H1 (cell line): ENCODE results near the gene CNRIP1. TPM values are rescaled to one million over a fixed set of nuclear protein-coding genes. Genes with fewer than 3 reads are reported as not detected.

Source experiments
- CTCF ChIA-PET: fragments of 300-600 bp; sonication (Branson Sonifier 250); formaldehyde crosslinking; loops from one replicate; lab custom pipeline; 2021; ENCODE audit not compliant: partially characterized antibody; lab: Charles Lee
- POLR2A ChIA-PET: fragments of 300-600 bp; sonication (Branson Sonifier 250); formaldehyde crosslinking; loops from one replicate; lab custom pipeline; 2021; ENCODE audit warnings: inconsistent platforms; ENCODE audit not compliant: partially characterized antibody; lab: Charles Lee
- DNase-seq, 2 experiments: peaks; one replicate each; pipeline versions ENCODE4 v3.0.0 to v3.0.0-alpha.2; 2010 to 2022; ENCODE audit warnings: low spot score in 2 of 2, low read depth in 1 of 2, mixed read lengths in 1 of 2
- FAIRE-seq: peaks from 2 replicates; lab custom pipeline; 2011; peaks lifted over from hg19 to GRCh38; lab: Jason Lieb, UNC
- H2AFZ ChIP-seq: 2 replicates; pipeline ENCODE4 v1.8.1; 2012; ENCODE audit warnings: low read length, inconsistent platforms
- H2AK5ac ChIP-seq: 2 replicates; pipeline ENCODE4 v1.6.1; 2013; ENCODE audit warnings: low read depth, low read length
- H2BK120ac ChIP-seq: replicated peaks from 2 replicates; pipeline ENCODE3; 2013; ENCODE audit warnings: low read depth, low read length, inconsistent platforms
- H2BK12ac ChIP-seq: 2 replicates; pipeline ENCODE4 v1.6.1; 2013; ENCODE audit warnings: low read depth, low read length
- H2BK15ac ChIP-seq: 2 replicates; pipeline ENCODE4 v1.6.1; 2013; ENCODE audit warnings: low read length
- H2BK20ac ChIP-seq: 2 replicates; pipeline ENCODE4 v1.6.1; 2013; ENCODE audit warnings: low read length
- H2BK5ac ChIP-seq: 2 replicates; pipeline ENCODE4 v1.6.1; 2013; ENCODE audit warnings: low read depth, low read length
- H3K14ac ChIP-seq: 2 replicates; pipeline ENCODE4 v1.6.1; 2013; ENCODE audit warnings: inconsistent platforms; ENCODE audit not compliant: insufficient read length
- H3K18ac ChIP-seq: 2 replicates; pipeline ENCODE4 v1.6.1; 2013; ENCODE audit warnings: low read length; ENCODE audit errors: extremely low read depth
- H3K23ac ChIP-seq: 2 replicates; pipeline ENCODE4 v1.6.1; 2013; ENCODE audit warnings: inconsistent platforms; ENCODE audit not compliant: insufficient read length
- H3K23me2 ChIP-seq: 2 replicates; pipeline ENCODE4 v1.6.1; 2013; ENCODE audit warnings: low read depth, low read length
- H3K27ac ChIP-seq: 2 replicates; pipeline ENCODE4 v1.6.1; 2011; ENCODE audit warnings: low read depth, low read length, inconsistent platforms
- H3K27me3 ChIP-seq, 4 experiments: replicated peaks in 1 of 4; 1 replicate in 1 of 4; 2 replicates in 3 of 4; pipeline versions ENCODE4 v1.6.1 to v1.8.1; 2011 to 2013; ENCODE audit warnings: low read length in 3 of 4, mild to moderate bottlenecking in 3 of 4, inconsistent platforms in 2 of 4, mixed read lengths in 2 of 4, moderate library complexity in 1 of 4; ENCODE audit not compliant: control insufficient read depth in 3 of 4, insufficient read depth in 3 of 4; ENCODE audit errors: extremely low read depth in 1 of 4
- H3K36me3 ChIP-seq, 4 experiments: 2 replicates each; pipeline versions ENCODE4 v1.6.1 to v1.8.1; 2011 to 2013; ENCODE audit warnings: mild to moderate bottlenecking in 4 of 4, low read length in 3 of 4, moderate library complexity in 2 of 4, control low read depth in 1 of 4, inconsistent platforms in 1 of 4; ENCODE audit not compliant: insufficient read depth in 4 of 4, control insufficient read depth in 2 of 4
- H3K4ac ChIP-seq: replicated peaks from 2 replicates; pipeline ENCODE3; 2013; ENCODE audit warnings: low read length, low read depth, mixed read lengths, inconsistent platforms; ENCODE audit not compliant: insufficient read length
- H3K4me1 ChIP-seq, 4 experiments: replicated peaks in 1 of 4; 1 replicate in 1 of 4; 2 replicates in 3 of 4; pipeline versions ENCODE4 v1.6.1 to v1.8.1; 2011 to 2013; ENCODE audit warnings: low read length in 3 of 4, inconsistent platforms in 2 of 4, mixed read lengths in 1 of 4; ENCODE audit not compliant: insufficient read depth in 4 of 4, control insufficient read depth in 3 of 4
- H3K4me2 ChIP-seq, 2 experiments: 2 replicates each; pipeline versions ENCODE4 v1.6.1 to v1.8.1; 2011 to 2013; ENCODE audit warnings: low read depth in 2 of 2, low read length in 2 of 2, control low read depth in 1 of 2, inconsistent platforms in 1 of 2, mild to moderate bottlenecking in 1 of 2; ENCODE audit not compliant: insufficient read depth in 1 of 2
- H3K4me3 ChIP-seq, 4 experiments: fragments of 200-600, 300-600 bp in 1 of 4; sonication (generic), shearing (Covaris generic), sonication (Bioruptor Twin) in 1 of 4; 2 replicates each; pipeline versions ENCODE4 v1.5.1 to v1.8.1; 2011 to 2016; ENCODE audit warnings: low read length in 4 of 4, low read depth in 3 of 4, control low read depth in 2 of 4, inconsistent platforms in 2 of 4, mild to moderate bottlenecking in 2 of 4, mixed read lengths in 1 of 4, moderate library complexity in 1 of 4; ENCODE audit not compliant: insufficient read depth in 2 of 4; ENCODE audit errors: extremely low read depth in 1 of 4
- H3K56ac ChIP-seq: replicated peaks from 2 replicates; pipeline ENCODE3; 2013; ENCODE audit warnings: low read depth, mild to moderate bottlenecking, mixed read lengths, low read length, inconsistent platforms; ENCODE audit not compliant: insufficient read length
- H3K79me1 ChIP-seq: 2 replicates; pipeline ENCODE4 v1.6.1; 2013; ENCODE audit warnings: low read depth, low read length, control low read depth
- H3K79me2 ChIP-seq, 2 experiments: 2 replicates each; pipeline versions ENCODE4 v1.6.1 to v1.8.1; 2012 to 2013; ENCODE audit warnings: low read length in 2 of 2, mild to moderate bottlenecking in 2 of 2, inconsistent platforms in 1 of 2; ENCODE audit not compliant: insufficient read depth in 2 of 2, control insufficient read depth in 1 of 2
- H3K9ac ChIP-seq, 4 experiments: replicated peaks in 1 of 4; 1 replicate in 1 of 4; 2 replicates in 3 of 4; pipeline versions ENCODE4 v1.6.1 to v1.8.1; 2011 to 2013; ENCODE audit warnings: low read depth in 3 of 4, low read length in 3 of 4, control low read depth in 2 of 4, mild to moderate bottlenecking in 2 of 4, moderate library complexity in 2 of 4, inconsistent platforms in 1 of 4; ENCODE audit errors: extremely low read depth in 1 of 4
- H3K9me3 ChIP-seq, 2 experiments: 2 replicates each; pipeline versions ENCODE4 v1.6.1 to v1.8.1; 2012 to 2013; ENCODE audit warnings: mild to moderate bottlenecking in 2 of 2, moderate library complexity in 2 of 2, control low read depth in 1 of 2, inconsistent platforms in 1 of 2, low read depth in 1 of 2, low read length in 1 of 2, mixed read lengths in 1 of 2; ENCODE audit not compliant: insufficient read depth in 2 of 2
- H4K20me1 ChIP-seq, 2 experiments: replicated peaks in 1 of 2; 2 replicates each; pipeline versions ENCODE3 to v1.8.1; 2011 to 2013; ENCODE audit warnings: inconsistent platforms in 2 of 2, low read length in 2 of 2, mild to moderate bottlenecking in 1 of 2; ENCODE audit not compliant: insufficient read depth in 2 of 2, control insufficient read depth in 1 of 2
- H4K5ac ChIP-seq: 2 replicates; pipeline ENCODE4 v1.6.1; 2013; ENCODE audit warnings: low read length, low read depth, mixed read lengths, inconsistent platforms; ENCODE audit not compliant: insufficient read length
- H4K8ac ChIP-seq: 2 replicates; pipeline ENCODE4 v1.8.0; 2013; ENCODE audit warnings: mild to moderate bottlenecking, moderate library complexity, low read length, inconsistent platforms; ENCODE audit not compliant: insufficient read depth; ENCODE audit errors: extremely low read depth
- H4K91ac ChIP-seq: replicated peaks from 2 replicates; pipeline ENCODE3; 2013; ENCODE audit warnings: low read length, mixed read lengths, inconsistent platforms; ENCODE audit not compliant: insufficient read length
- ATF3 ChIP-seq: IDR thresholded peaks from 2 replicates; pipeline ENCODE4 v1.6.1; 2011; ENCODE audit warnings: low read depth, mild to moderate bottlenecking, low read length; ENCODE audit not compliant: insufficient read depth
- BRCA1 ChIP-seq: IDR thresholded peaks from 2 replicates; pipeline ENCODE4 v1.6.1; 2012; ENCODE audit warnings: low read depth, low read length, improper control_type of control experiment
- CHD2 ChIP-seq: IDR thresholded peaks from 2 replicates; pipeline ENCODE4 v1.6.1; 2012; ENCODE audit warnings: low read length, improper control_type of control experiment
- FOSL1 ChIP-seq: IDR thresholded peaks from 2 replicates; pipeline ENCODE4 v1.6.1; 2011; ENCODE audit warnings: mild to moderate bottlenecking, low read depth, low read length, moderate library complexity; ENCODE audit not compliant: insufficient read depth
- HDAC6 ChIP-seq: IDR thresholded peaks from one replicate; pipeline ENCODE4 v1.7.1; 2012; ENCODE audit warnings: low read depth, mild to moderate bottlenecking, inconsistent platforms, low read length, moderate library complexity
- KDM1A ChIP-seq: fragments of 200-600, 300-600 bp; sonication (generic); IDR thresholded peaks from 2 replicates; pipeline ENCODE4 v1.7.1; 2016; ENCODE audit warnings: mild to moderate bottlenecking, low read length, borderline replicate concordance
- POLR2AphosphoS5 ChIP-seq: IDR thresholded peaks from 2 replicates; pipeline ENCODE4 v1.6.1; 2011; ENCODE audit warnings: low read depth, low read length
- POU5F1 ChIP-seq: IDR thresholded peaks from 2 replicates; pipeline ENCODE4 v1.6.1; 2011; ENCODE audit warnings: low read depth, mild to moderate bottlenecking, low read length, moderate library complexity
- RFX5 ChIP-seq: IDR thresholded peaks from 2 replicates; pipeline ENCODE4 v1.6.1; 2011; ENCODE audit warnings: low read depth, low read length, improper control_type of control experiment, borderline replicate concordance
- RXRA ChIP-seq: IDR thresholded peaks from 2 replicates; pipeline ENCODE4 v1.6.1; 2011; ENCODE audit warnings: low read depth, mild to moderate bottlenecking, low read length, moderate library complexity; ENCODE audit not compliant: insufficient read depth
- SP2 ChIP-seq: IDR thresholded peaks from 2 replicates; pipeline ENCODE4 v1.6.1; 2012; ENCODE audit warnings: mild to moderate bottlenecking, low read length, inconsistent platforms
- SP4 ChIP-seq: IDR thresholded peaks from 2 replicates; pipeline ENCODE4 v1.6.1; 2012; ENCODE audit warnings: low read length, inconsistent platforms
- TAF1 ChIP-seq: IDR thresholded peaks from 2 replicates; pipeline ENCODE4 v1.6.1; 2011; ENCODE audit warnings: mild to moderate bottlenecking, low read depth, low read length
- USF2 ChIP-seq: IDR thresholded peaks from 2 replicates; pipeline ENCODE4 v1.6.1; 2011; ENCODE audit warnings: low read length, improper control_type of control experiment
- WGBS, 2 experiments: shearing (Covaris generic) in 1 of 2; methylation state at CpG; one replicate each; pipeline versions ENCODE4 v1.1.6 to v1.1.7; 2013 to 2015; ENCODE audit warnings: low lambda C conversion rate in 2 of 2, mixed read lengths in 2 of 2, inconsistent platforms in 1 of 2, low coverage in 1 of 2, missing lambda C conversion rate in 1 of 2; ENCODE audit not compliant: insufficient replicate concordance in 2 of 2, insufficient coverage in 1 of 2, insufficient read length in 1 of 2; ENCODE audit errors: extremely low coverage in 1 of 2, missing lambda C conversion rate in 1 of 2; 5-methylcytosine and 5-hydroxymethylcytosine counted together
- polyA plus RNA-seq, 7 experiments: library from polyadenylated mRNA; depleted of rRNA in 3 of 7; stranded (reverse) in 5 of 7; unstranded in 2 of 7; fragments of >200 nt in 5 of 7; fragments of 200-250 nt in 2 of 7; gene quantifications; 1 replicate in 5 of 7; 2 replicates in 1 of 7; 4 replicates in 1 of 7; pipeline versions ENCODE4 v1.2.1 to v1.2.3, GENCODE V29; 2011 to 2013; ENCODE audit warnings: missing spikeins in 2 of 7, mixed read lengths in 2 of 7
- total RNA-seq: library from RNA; stranded (reverse); fragmentation: NEBNext Ultra II Directional; extraction: Animal tissue kit (Norgen Biotek cat#: 25700); gene quantifications from 2 replicates; pipeline ENCODE4 v1.2.1, GENCODE V29; 2021

Gene CNRIP1
- total and polyA plus RNA-seq, 2 of the 8 experiments (the other 6 are each of a cell fraction or from before 2014, with no cell fraction given): 4.6 to 7.0 TPM

GRCh38 chr2:68366083-68366560, 46.4 kb upstream of the CNRIP1 start:
- Histone ChIP-seq H4K20me1 (no peaks in the 10 kb centered on the region), H2BK5ac (no peak overlapping the region), H3K14ac (no peak overlapping the region), H2AFZ (no peak overlapping the region; the same call in 1 of the 2 replicates), H3K79me2 (no peaks in the 10 kb centered on the region), H3K36me3 (no peaks in the 10 kb centered on the region), H2AK5ac (no peak overlapping the region), H3K4ac (no peak overlapping the region), H2BK15ac (no peak overlapping the region), H3K4me2 (no peak overlapping the region), H3K27ac (no peak overlapping the region), H2BK12ac (no peak overlapping the region), H2BK120ac (no peak overlapping the region), H2BK20ac (no peak overlapping the region), H3K23me2 (no peaks in the 10 kb centered on the region), H3K56ac (no peak overlapping the region), H4K91ac (no peak overlapping the region), H3K9ac (no peak overlapping the region), H3K4me3 (no peak overlapping the region), H3K27me3 (peaks cover 0 to 7% (median 3%) of the 10 kb centered on the region in 4 experiments; a peak in 3 of 7 replicates), H3K18ac (no peak overlapping the region), H3K4me1 (no peaks in the 10 kb centered on the region), H3K79me1 (no peaks in the 10 kb centered on the region), H3K9me3 (no peaks in the 10 kb centered on the region), H4K8ac (no peak overlapping the region), H3K23ac (no peak overlapping the region), H4K5ac (no peak overlapping the region)
- DNase-seq (no peak), FAIRE-seq (no peak)
- 93% methylated on average over 4 of the region's 4 CpGs; no CpG with 5 or more reads in 1 of the 2 experiments for WGBS, 2 experiments
- ChIA-PET CTCF (interaction anchor here (0.9 to 1.4 kb wide), 3 partner anchors 8 to 76 kb away, joined by 3 to 6 read pairs (median 3); no protein-coding TSS in a partner anchor), POLR2A (no interaction called here)
- TF ChIP-seq POLR2AphosphoS5: no peak
- no peak for TF ChIP-seq RXRA
- no peak for TF ChIP-seq RFX5
- TF ChIP-seq CHD2: no peak
- TF ChIP-seq SP2: no peak
- no peak for TF ChIP-seq POU5F1
- TF ChIP-seq USF2: no peak
- no peak for TF ChIP-seq ATF3
- TF ChIP-seq HDAC6: no peak
- TF ChIP-seq KDM1A: no peak
- TF ChIP-seq BRCA1: no peak
- TF ChIP-seq SP4: no peak
- no peak for TF ChIP-seq TAF1
- TF ChIP-seq FOSL1: no peak
